Measurements from ENCODE around the gene SETD7.

DNA sequence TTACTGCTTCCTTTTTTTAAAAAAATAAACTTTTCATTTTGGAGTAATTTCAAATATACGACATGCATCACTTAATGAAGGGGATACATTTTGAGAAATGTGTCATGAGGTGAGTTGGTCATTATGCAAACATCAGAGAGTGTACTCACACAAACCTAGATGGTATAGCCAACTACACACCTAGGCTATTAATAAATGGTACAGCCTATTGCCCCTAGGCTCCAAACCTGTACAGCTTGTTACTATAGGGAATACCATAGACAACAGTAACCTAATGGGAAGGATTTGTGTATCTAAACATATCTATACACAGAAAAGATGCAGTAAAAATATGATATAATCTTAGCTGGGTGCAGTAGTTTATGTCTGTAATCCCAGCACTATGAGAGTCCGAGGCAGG lies 29.1 kb downstream of the SETD7 start:
- TF ChIP-seq EZH2 (optimal IDR thresholded peaks at IDR 0.05; ENCODE audit: low read depth, low read length), result no peak
- TF ChIP-seq EZH2phosphoT487 (IDR thresholded peaks at IDR 0.05; ENCODE audit: low read length), result no peak

Data from MM.1S (cell line).